H9 (cell line): ENCODE measurements around the gene C5orf58. TPM values are rescaled to one million over a fixed set of nuclear protein-coding genes. Genes with fewer than 3 reads are reported as not detected.

Source experiments
- DNase-seq: peaks from one replicate; pipeline ENCODE4 v3.0.0-alpha.2; 2017
- H2AFZ ChIP-seq: one replicate; pipeline ENCODE4 v1.6.1; 2013; ENCODE audit warnings: mild to moderate bottlenecking, low read length, control low read depth, moderate library complexity
- H2AK5ac ChIP-seq: 2 replicates; pipeline ENCODE4 v1.6.1; 2013; ENCODE audit warnings: low read length, control low read depth, mixed read lengths; ENCODE audit not compliant: insufficient read length
- H2BK120ac ChIP-seq: one replicate; pipeline ENCODE4 v1.6.1; 2013; ENCODE audit warnings: low read depth, mild to moderate bottlenecking, low read length, control low read depth, inconsistent platforms; ENCODE audit not compliant: poor library complexity, severe bottlenecking
- H2BK12ac ChIP-seq: 2 replicates; pipeline ENCODE4 v1.6.1; 2013; ENCODE audit warnings: low read length, control low read depth, mixed read lengths, low read depth; ENCODE audit not compliant: insufficient read length
- H2BK15ac ChIP-seq: 2 replicates; pipeline ENCODE4 v1.6.1; 2013; ENCODE audit warnings: low read depth, low read length, control low read depth
- H2BK20ac ChIP-seq: one replicate; pipeline ENCODE4 v1.6.1; 2013; ENCODE audit warnings: low read depth, mild to moderate bottlenecking, low read length, control low read depth, inconsistent platforms; ENCODE audit not compliant: poor library complexity, severe bottlenecking
- H2BK5ac ChIP-seq: 2 replicates; pipeline ENCODE4 v1.6.1; 2013; ENCODE audit warnings: low read length, control low read depth, mixed read lengths; ENCODE audit not compliant: insufficient read length
- H3K14ac ChIP-seq: 2 replicates; pipeline ENCODE4 v1.6.1; 2013; ENCODE audit warnings: low read length, control low read depth; ENCODE audit not compliant: insufficient read depth
- H3K18ac ChIP-seq: 2 replicates; pipeline ENCODE4 v1.6.1; 2013; ENCODE audit warnings: low read depth, mild to moderate bottlenecking, mixed read lengths, low read length, control low read depth; ENCODE audit not compliant: insufficient read length
- H3K23ac ChIP-seq: 2 replicates; pipeline ENCODE4 v1.6.1; 2013; ENCODE audit warnings: low read length, control low read depth, mixed read lengths, low read depth; ENCODE audit not compliant: insufficient read length
- H3K23me2 ChIP-seq: 2 replicates; pipeline ENCODE4 v1.6.1; 2013; ENCODE audit warnings: low read depth, mild to moderate bottlenecking, mixed read lengths, low read length, control low read depth; ENCODE audit not compliant: insufficient read length, poor library complexity, severe bottlenecking
- H3K27ac ChIP-seq: 2 replicates; pipeline ENCODE4 v1.5.1; 2013; ENCODE audit warnings: low read length, control low read depth, mixed read lengths, low read depth; ENCODE audit not compliant: insufficient read length
- H3K27me3 ChIP-seq: 2 replicates; pipeline ENCODE4 v1.6.1; 2013; ENCODE audit warnings: low read length, control low read depth, inconsistent platforms; ENCODE audit not compliant: insufficient read depth
- H3K4ac ChIP-seq: 2 replicates; pipeline ENCODE4 v1.6.1; 2013; ENCODE audit warnings: low read depth, mild to moderate bottlenecking, control low read depth, inconsistent platforms, low read length, moderate library complexity
- H3K4me1 ChIP-seq: 2 replicates; pipeline ENCODE4 v1.6.1; 2013; ENCODE audit warnings: low read length, control low read depth, inconsistent platforms; ENCODE audit not compliant: insufficient read depth
- H3K4me2 ChIP-seq: 2 replicates; pipeline ENCODE4 v1.6.1; 2013; ENCODE audit warnings: low read length, control low read depth, mixed read lengths; ENCODE audit not compliant: insufficient read length, insufficient read depth
- H3K56ac ChIP-seq: 2 replicates; pipeline ENCODE4 v1.6.1; 2013; ENCODE audit warnings: low read depth, mild to moderate bottlenecking, mixed read lengths, low read length, control low read depth; ENCODE audit not compliant: insufficient read length
- H3K79me1 ChIP-seq: 2 replicates; pipeline ENCODE4 v1.6.1; 2013; ENCODE audit warnings: low read depth, mild to moderate bottlenecking, moderate library complexity, low read length, control low read depth, inconsistent platforms; ENCODE audit not compliant: insufficient read depth, poor library complexity, severe bottlenecking
- H3K79me2 ChIP-seq: 2 replicates; pipeline ENCODE4 v1.6.1; 2013; ENCODE audit warnings: low read length, control low read depth, inconsistent platforms; ENCODE audit not compliant: insufficient read depth
- H3K9ac ChIP-seq: 2 replicates; pipeline ENCODE4 v1.6.1; 2013; ENCODE audit warnings: low read length, control low read depth, mixed read lengths; ENCODE audit not compliant: insufficient read length; ENCODE audit errors: extremely low read depth
- H3K9me3 ChIP-seq: one replicate; pipeline ENCODE4 v1.6.1; 2013; ENCODE audit warnings: low read depth, low read length, inconsistent platforms; ENCODE audit not compliant: control insufficient read depth
- H3T11ph ChIP-seq: one replicate; pipeline ENCODE4 v1.6.1; 2013; ENCODE audit warnings: mild to moderate bottlenecking, low read length, control low read depth, inconsistent platforms
- H4K20me1 ChIP-seq: one replicate; pipeline ENCODE4 v1.6.1; 2013; ENCODE audit not compliant: control insufficient read depth, insufficient read length, insufficient read depth
- H4K5ac ChIP-seq: 2 replicates; pipeline ENCODE4 v1.6.1; 2013; ENCODE audit warnings: low read depth, mild to moderate bottlenecking, mixed read lengths, low read length, control low read depth; ENCODE audit not compliant: insufficient read length
- H4K8ac ChIP-seq: replicated peaks from 2 replicates; pipeline ENCODE4 v1.6.1; 2013; ENCODE audit warnings: low read length, control low read depth, mixed read lengths, low read depth; ENCODE audit not compliant: insufficient read length
- H4K91ac ChIP-seq: 2 replicates; pipeline ENCODE4 v1.6.1; 2013; ENCODE audit warnings: low read depth, mild to moderate bottlenecking, moderate library complexity, mixed read lengths, low read length, control low read depth; ENCODE audit not compliant: insufficient read length
- H3K27ac Mint-ChIP-seq, 3 experiments: 2 replicates in 2 of 3; 3 replicates in 1 of 3; pipeline ENCODE4 v1.8.0; 2020 to 2021; ENCODE audit warnings: mixed read lengths in 3 of 3, mild to moderate bottlenecking in 1 of 3, moderate library complexity in 1 of 3
- H3K27me3 Mint-ChIP-seq: 2 replicates; pipeline ENCODE4 v1.8.0; 2021; ENCODE audit warnings: low read depth, mild to moderate bottlenecking, moderate library complexity, mixed read lengths
- H3K36me3 Mint-ChIP-seq, 3 experiments: 2 replicates in 2 of 3; 3 replicates in 1 of 3; pipeline ENCODE4 v1.8.0; 2020 to 2021; ENCODE audit warnings: low read depth in 3 of 3, mixed read lengths in 3 of 3; ENCODE audit not compliant: insufficient read depth in 1 of 3
- H3K4me1 Mint-ChIP-seq, 2 experiments: 2 replicates each; pipeline ENCODE4 v1.8.0; 2020; ENCODE audit warnings: mixed read lengths in 2 of 2
- H3K4me3 Mint-ChIP-seq, 2 experiments: 2 replicates in 1 of 2; 3 replicates in 1 of 2; pipeline ENCODE4 v1.8.0; 2020 to 2021; ENCODE audit warnings: mild to moderate bottlenecking in 2 of 2, mixed read lengths in 2 of 2, moderate library complexity in 1 of 2
- H3K9me3 Mint-ChIP-seq, 2 experiments: 2 replicates in 1 of 2; 3 replicates in 1 of 2; pipeline ENCODE4 v1.8.0; 2020; ENCODE audit warnings: mild to moderate bottlenecking in 2 of 2, mixed read lengths in 2 of 2, moderate library complexity in 1 of 2
- CTCF ChIP-seq: fragments of 200-600 bp; sonication (generic); conservative IDR thresholded peaks from 3 replicates; pipeline ENCODE4 v1.8.0; 2021; ENCODE audit warnings: antibody characterized with exemption, mild to moderate bottlenecking
- WGBS: extraction: QIAGEN DNeasy Blood & Tissue Kit; methylation state at CpG from one replicate; pipeline ENCODE4 v1.1.7; 2013; ENCODE audit warnings: missing lambda C conversion rate, low lambda C conversion rate, mixed read lengths; ENCODE audit not compliant: insufficient read length; ENCODE audit errors: extremely low coverage; 5-methylcytosine and 5-hydroxymethylcytosine counted together
- total RNA-seq: library from RNA; stranded (reverse); gene quantifications from 2 replicates; pipeline ENCODE4 v1.2.1, GENCODE V29; 2021

Gene C5orf58
- total RNA-seq, 1 experiment from 2014 or later, result 0.90 TPM

- Mint-ChIP-seq H3K27me3 (peaks cover 2% of the 10 kb centered on the region; the same call in 1 of the 2 replicates), H3K4me3 (no peak overlapping the region), H3K4me1 (peaks cover 60 to 78% of the 10 kb centered on the region in 2 experiments), H3K9me3 (no peaks in the 10 kb centered on the region), H3K36me3 (no peaks in the 10 kb centered on the region), H3K27ac (peak overlapping the region in 2 of 3 experiments; percentile 25 to 67; a peak in 4 of 7 replicates)
- Histone ChIP-seq H4K5ac (no peak overlapping the region), H3K27ac (no peak overlapping the region), H3K79me1 (no peaks in the 10 kb centered on the region), H3K23me2 (no peaks in the 10 kb centered on the region), H2BK12ac (no peak overlapping the region), H3T11ph (no peak overlapping the region), H2AK5ac (no peak overlapping the region), H3K18ac (no peak overlapping the region), H3K9ac (no peak overlapping the region), H2BK20ac (no peak overlapping the region), H3K56ac (no peak overlapping the region), H2AFZ (no peak overlapping the region), H3K4ac (no peak overlapping the region), H2BK5ac (no peak overlapping the region), H3K23ac (no peak overlapping the region), H4K91ac (no peak overlapping the region), H3K4me2 (no peak overlapping the region), H3K79me2 (no peaks in the 10 kb centered on the region), H3K9me3 (no peaks in the 10 kb centered on the region), H2BK120ac (no peak overlapping the region), H4K8ac (no peak overlapping the region), H3K14ac (no peak overlapping the region), H4K20me1 (no peaks in the 10 kb centered on the region), H2BK15ac (no peak overlapping the region), H3K27me3 (no peaks in the 10 kb centered on the region), H3K4me1 (peaks cover 8% of the 10 kb centered on the region; the same call in 1 of the 2 replicates)
- TF ChIP-seq CTCF, result no peak
- DNase-seq, result no peak
- WGBS, result no CpG with 5 or more reads among the region's 9 CpGs
Observed at GRCh38 chr5:170252720-170253350, 20.1 kb downstream of the C5orf58 start.
